Measurements from ENCODE around the gene KATNB1. TPM values are rescaled to one million over a fixed set of nuclear protein-coding genes. Genes with fewer than 3 reads are reported as not detected.

KATNB1 gene
- total RNA-seq, 1 experiment from 2014 or later = 30.6 TPM

- Mint-ChIP-seq H3K4me3 (ENCODE audit: unreplicated experiment) (no peak overlapping the region), H3K9me3 (ENCODE audit: unreplicated experiment) (no peaks in the 10 kb centered on the region), H3K27ac (ENCODE audit: low read depth, unreplicated experiment) (no peak overlapping the region), H3K4me1 (ENCODE audit: insufficient read depth, unreplicated experiment) (no peaks in the 10 kb centered on the region), H3K36me3 (ENCODE audit: insufficient read depth, unreplicated experiment) (no peaks in the 10 kb centered on the region), H3K27me3 (ENCODE audit: insufficient read depth, unreplicated experiment) (peaks cover 20% of the 10 kb centered on the region)
- no peak for DNase-seq (ENCODE audit: unreplicated experiment)
- intact Hi-C loops (cut with micrococcal nuclease) = no loop called here
- ChIA-PET CTCF (interaction anchor here (0.5 to 0.7 kb wide), 2 partner anchors 49 to 182 kb away, joined by 3 to 4 read pairs; no protein-coding TSS in a partner anchor), POLR2A (no interaction called here)
- TF ChIP-seq, protein P1, sequence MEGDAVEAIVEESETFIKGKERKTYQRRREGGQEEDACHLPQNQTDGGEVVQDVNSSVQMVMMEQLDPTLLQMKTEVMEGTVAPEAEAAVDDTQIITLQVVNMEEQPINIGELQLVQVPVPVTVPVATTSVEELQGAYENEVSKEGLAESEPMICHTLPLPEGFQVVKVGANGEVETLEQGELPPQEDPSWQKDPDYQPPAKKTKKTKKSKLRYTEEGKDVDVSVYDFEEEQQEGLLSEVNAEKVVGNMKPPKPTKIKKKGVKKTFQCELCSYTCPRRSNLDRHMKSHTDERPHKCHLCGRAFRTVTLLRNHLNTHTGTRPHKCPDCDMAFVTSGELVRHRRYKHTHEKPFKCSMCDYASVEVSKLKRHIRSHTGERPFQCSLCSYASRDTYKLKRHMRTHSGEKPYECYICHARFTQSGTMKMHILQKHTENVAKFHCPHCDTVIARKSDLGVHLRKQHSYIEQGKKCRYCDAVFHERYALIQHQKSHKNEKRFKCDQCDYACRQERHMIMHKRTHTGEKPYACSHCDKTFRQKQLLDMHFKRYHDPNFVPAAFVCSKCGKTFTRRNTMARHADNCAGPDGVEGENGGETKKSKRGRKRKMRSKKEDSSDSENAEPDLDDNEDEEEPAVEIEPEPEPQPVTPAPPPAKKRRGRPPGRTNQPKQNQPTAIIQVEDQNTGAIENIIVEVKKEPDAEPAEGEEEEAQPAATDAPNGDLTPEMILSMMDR (IDR thresholded peaks at IDR 0.05; ENCODE audit: unreplicated experiment) = no peak
- BruUV-seq (replicated peaks) = no TSS peak
Measured at GRCh38 chr16:57690782-57691471, 44.6 kb upstream of the KATNB1 start.

- H3K4me3 Mint-ChIP-seq (ENCODE audit: unreplicated experiment) = no peak overlapping the region
- H3K27me3 Mint-ChIP-seq (ENCODE audit: insufficient read depth, unreplicated experiment) = peaks cover 20% of the 10 kb centered on the region
- no peak overlapping the region for H3K27ac Mint-ChIP-seq (ENCODE audit: low read depth, unreplicated experiment)
- H3K36me3 Mint-ChIP-seq (ENCODE audit: insufficient read depth, unreplicated experiment) = no peaks in the 10 kb centered on the region
- H3K9me3 Mint-ChIP-seq (ENCODE audit: unreplicated experiment) = no peaks in the 10 kb centered on the region
- DNase-seq (ENCODE audit: unreplicated experiment) = no peak
- intact Hi-C loops (cut with micrococcal nuclease) = no loop called here
- H3K4me1 Mint-ChIP-seq (ENCODE audit: insufficient read depth, unreplicated experiment) = no peaks in the 10 kb centered on the region
- CTCF ChIA-PET = interaction anchor here (0.9 kb wide), 1 partner anchor 271 kb away, joined by 3 read pairs; no protein-coding TSS in a partner anchor
- BruUV-seq (replicated peaks) = no TSS peak
- TF ChIP-seq, protein P1 (IDR thresholded peaks at IDR 0.05; ENCODE audit: unreplicated experiment) = no peak
- POLR2A ChIA-PET = no interaction called here
Measured at GRCh38 chr16:57692636-57693035, 42.9 kb upstream of the KATNB1 start.

- H3K4me3 Mint-ChIP-seq (ENCODE audit: unreplicated experiment) = no peak overlapping the region
- POLR2A ChIA-PET = interaction anchor here (0.7 kb wide), 2 partner anchors 26 to 171 kb away, joined by 3 read pairs; no protein-coding TSS in a partner anchor
- CTCF ChIA-PET = interaction anchor here (0.6 kb wide), 1 partner anchor 122 kb away, joined by 3 read pairs; no protein-coding TSS in a partner anchor
- BruUV-seq (replicated peaks) = no TSS peak
- no peaks in the 10 kb centered on the region for H3K36me3 Mint-ChIP-seq (ENCODE audit: insufficient read depth, unreplicated experiment)
- no peaks in the 10 kb centered on the region for H3K9me3 Mint-ChIP-seq (ENCODE audit: unreplicated experiment)
- TF ChIP-seq, protein P1 (IDR thresholded peaks at IDR 0.05; ENCODE audit: unreplicated experiment) = no peak
- H3K27me3 Mint-ChIP-seq (ENCODE audit: insufficient read depth, unreplicated experiment) = peaks cover 20% of the 10 kb centered on the region
- intact Hi-C loops (cut with micrococcal nuclease) = no loop called here
- H3K27ac Mint-ChIP-seq (ENCODE audit: low read depth, unreplicated experiment) = no peak overlapping the region
- H3K4me1 Mint-ChIP-seq (ENCODE audit: insufficient read depth, unreplicated experiment) = no peaks in the 10 kb centered on the region
- DNase-seq (ENCODE audit: unreplicated experiment) = no peak
Measured at GRCh38 chr16:57693550-57693949, 42.0 kb upstream of the KATNB1 start.

DNA sequence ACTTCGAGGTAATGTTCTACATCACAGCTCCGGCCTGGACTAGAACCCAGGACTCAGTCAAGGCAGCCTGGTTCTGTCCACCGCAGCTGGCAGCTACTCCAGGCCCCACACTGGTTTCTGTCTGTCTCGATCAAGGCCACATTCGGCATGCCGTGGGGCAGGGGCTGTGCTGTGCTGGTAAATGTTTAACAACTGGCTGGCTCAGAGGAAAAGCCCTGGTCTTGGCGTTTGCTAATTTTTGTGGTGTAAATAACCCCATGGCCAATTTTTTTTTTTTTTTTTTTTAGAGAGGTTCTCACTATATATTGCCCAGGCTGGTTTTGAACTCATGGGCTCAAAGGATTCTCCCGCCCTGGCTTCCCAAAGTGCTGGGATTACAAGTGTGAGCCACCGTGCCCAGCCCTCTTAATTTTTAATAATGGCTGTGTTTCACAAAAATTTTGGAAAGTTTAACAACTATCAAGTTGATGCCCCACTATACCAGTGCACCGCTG lies 41.3 kb upstream of the KATNB1 start:
- H3K27ac Mint-ChIP-seq (ENCODE audit: low read depth, unreplicated experiment) = no peak overlapping the region
- intact Hi-C loops (cut with micrococcal nuclease) = no loop called here
- DNase-seq (ENCODE audit: unreplicated experiment) = no peak
- H3K4me3 Mint-ChIP-seq (ENCODE audit: unreplicated experiment) = peak overlapping the region; percentile 10
- no peaks in the 10 kb centered on the region for H3K36me3 Mint-ChIP-seq (ENCODE audit: insufficient read depth, unreplicated experiment)
- no peaks in the 10 kb centered on the region for H3K9me3 Mint-ChIP-seq (ENCODE audit: unreplicated experiment)
- peaks cover 20% of the 10 kb centered on the region for H3K27me3 Mint-ChIP-seq (ENCODE audit: insufficient read depth, unreplicated experiment)
- POLR2A ChIA-PET = interaction anchor here (0.7 kb wide), 1 partner anchor 76 kb away, joined by 3 read pairs; no protein-coding TSS in a partner anchor
- no peaks in the 10 kb centered on the region for H3K4me1 Mint-ChIP-seq (ENCODE audit: insufficient read depth, unreplicated experiment)
- BruUV-seq (replicated peaks) = no TSS peak
- TF ChIP-seq, protein P1 (IDR thresholded peaks at IDR 0.05; ENCODE audit: unreplicated experiment) = no peak
- CTCF ChIA-PET = interaction anchor here (0.5 kb wide), 1 partner anchor 124 kb away, joined by 3 read pairs; no protein-coding TSS in a partner anchor

Data from MCF 10A (cell line).